CD4-positive, alpha-beta T cell treated with Interleukin-6 at 100 ng/mL for 8 hours (primary cell): ENCODE results near the gene UBE2R2.
A peak's percentile ranks its signal among the peaks of the same experiment; 100 is the strongest.
"Not testable (repeated sequence)": the region's sequence is repeated elsewhere in the genome, so short reads cannot be mapped to it uniquely, and the experiment has no call there.

Source experiments
- DNase-seq: peaks from one replicate; pipeline ENCODE4 v3.0.0-alpha.2; 2020; ENCODE audit warnings: mixed read lengths, low spot score

The UBE2R2 gene

GRCh38 chr9:33816327-33817252 is at the start of gene UBE2R2:
UBE2R2 (plus strand) TSS chr9:33817160; CDS start chr9:33817758, 598 bp downstream.
- DNase-seq, result peak; percentile 96

- not testable (repeated sequence) for DNase-seq
Observed at GRCh38 chr9:33770156-33770880, 46.6 kb upstream of the UBE2R2 start.

GRCh38 chr9:33773135-33773534 is 43.8 kb upstream of the UBE2R2 start:
- not testable (repeated sequence) for DNase-seq

- DNase-seq, result not testable (repeated sequence)
Observed at GRCh38 chr9:33774074-33774659, 42.8 kb upstream of the UBE2R2 start.

GRCh38 chr9:33776578-33776977 is 40.4 kb upstream of the UBE2R2 start:
- DNase-seq, result no peak

- peak; percentile 44 for DNase-seq
Observed at GRCh38 chr9:33778700-33779351, 38.1 kb upstream of the UBE2R2 start.

GRCh38 chr9:33780276-33780675 is 36.7 kb upstream of the UBE2R2 start:
- DNase-seq, result no peak

GRCh38 chr9:33781736-33782135 is 35.2 kb upstream of the UBE2R2 start:
- DNase-seq, result no peak

GRCh38 chr9:33782395-33783152 is 34.4 kb upstream of the UBE2R2 start:
- DNase-seq, result no peak

GRCh38 chr9:33785914-33786313 is 31.0 kb upstream of the UBE2R2 start:
- no peak for DNase-seq

- DNase-seq, result no peak
Observed at GRCh38 chr9:33786681-33787080, 30.3 kb upstream of the UBE2R2 start.

GRCh38 chr9:33787839-33788238 is 29.1 kb upstream of the UBE2R2 start:
- DNase-seq, result no peak

GRCh38 chr9:33789429-33789828 is 27.5 kb upstream of the UBE2R2 start:
- DNase-seq, result not testable (repeated sequence)

GRCh38 chr9:33791117-33791516 is 25.8 kb upstream of the UBE2R2 start:
- DNase-seq, result no peak

- not testable (repeated sequence) for DNase-seq
Observed at GRCh38 chr9:33793496-33793895, 23.5 kb upstream of the UBE2R2 start.

- DNase-seq, result no peak
Observed at GRCh38 chr9:33794560-33794959, 22.4 kb upstream of the UBE2R2 start.

GRCh38 chr9:33795281-33795680 is 21.7 kb upstream of the UBE2R2 start, which contains the start of gene PRSS3:
PRSS3 (plus strand) TSS chr9:33795561; CDS start chr9:33795574, 13 bp downstream.
- DNase-seq, result no peak

GRCh38 chr9:33795819-33796218 is 21.1 kb upstream of the UBE2R2 start:
- no peak for DNase-seq

GRCh38 chr9:33796679-33797078 is 20.3 kb upstream of the UBE2R2 start:
- not testable (repeated sequence) for DNase-seq

GRCh38 chr9:33797837-33798236 is 19.1 kb upstream of the UBE2R2 start:
- DNase-seq, result no peak

- DNase-seq, result no peak
Observed at GRCh38 chr9:33798545-33798944, 18.4 kb upstream of the UBE2R2 start.
